Epithelial cell of proximal tubule (primary cell): ENCODE data around the gene LRMDA. TPM values are rescaled to one million over a fixed set of nuclear protein-coding genes. Genes with fewer than 3 reads are reported as not detected.

ENCODE experiments used
- DNase-seq: peaks from one replicate; pipeline ENCODE4 v3.0.0-alpha.2; 2011; ENCODE audit warnings: low read depth
- H3K4me3 ChIP-seq: 2 replicates; pipeline ENCODE4 v1.5.1; 2011; ENCODE audit warnings: low read depth, mild to moderate bottlenecking, low read length
- total RNA-seq: library from RNA; depleted of rRNA; stranded (reverse); fragments of >200 nt; gene quantifications from 2 replicates; pipeline ENCODE4 v1.2.3, GENCODE V29; 2015
- TF ChIP-seq, protein P1 (sequence below): conservative IDR thresholded peaks from 2 replicates; pipeline ENCODE4 v1.5.1; 2012; ENCODE audit warnings: low read depth, mild to moderate bottlenecking, low read length

The LRMDA gene
- total RNA-seq, 1 donor from 2014 or later: 0.75 TPM

DNA sequence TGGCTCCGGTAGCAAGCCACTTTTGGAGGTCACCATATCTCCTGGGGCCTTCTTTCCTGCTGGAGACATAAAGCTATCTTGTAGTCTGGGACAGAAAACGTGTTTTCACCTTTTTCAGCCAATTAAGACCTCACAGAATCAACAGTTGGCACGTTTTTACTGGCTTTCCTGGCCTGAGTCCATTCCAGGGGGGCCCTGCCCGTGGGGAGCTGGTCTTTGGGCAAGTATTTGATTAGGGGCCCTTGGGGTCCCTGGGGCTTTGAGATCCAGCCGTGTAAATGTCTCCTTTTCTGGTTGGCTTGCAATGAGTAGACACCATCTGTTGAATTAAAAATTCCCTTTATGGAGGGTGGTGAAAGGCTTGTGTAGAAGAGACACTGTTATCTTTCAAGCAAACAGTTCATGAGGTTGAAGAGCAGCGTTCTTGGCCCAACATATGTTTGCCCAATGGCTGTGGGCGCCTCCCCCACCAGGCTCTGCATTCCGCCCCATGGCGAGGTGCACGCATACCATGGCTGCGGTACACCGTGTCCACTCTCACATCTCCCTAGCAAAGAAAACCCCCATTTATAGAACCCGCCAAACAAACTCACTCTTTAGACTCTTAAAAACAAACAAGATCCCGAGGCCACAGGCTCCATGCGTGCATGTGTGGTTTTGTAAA, 593.2 kb downstream of the LRMDA start:
- no peak for DNase-seq
- no peak overlapping the region for H3K4me3 ChIP-seq
- TF ChIP-seq, protein P1, sequence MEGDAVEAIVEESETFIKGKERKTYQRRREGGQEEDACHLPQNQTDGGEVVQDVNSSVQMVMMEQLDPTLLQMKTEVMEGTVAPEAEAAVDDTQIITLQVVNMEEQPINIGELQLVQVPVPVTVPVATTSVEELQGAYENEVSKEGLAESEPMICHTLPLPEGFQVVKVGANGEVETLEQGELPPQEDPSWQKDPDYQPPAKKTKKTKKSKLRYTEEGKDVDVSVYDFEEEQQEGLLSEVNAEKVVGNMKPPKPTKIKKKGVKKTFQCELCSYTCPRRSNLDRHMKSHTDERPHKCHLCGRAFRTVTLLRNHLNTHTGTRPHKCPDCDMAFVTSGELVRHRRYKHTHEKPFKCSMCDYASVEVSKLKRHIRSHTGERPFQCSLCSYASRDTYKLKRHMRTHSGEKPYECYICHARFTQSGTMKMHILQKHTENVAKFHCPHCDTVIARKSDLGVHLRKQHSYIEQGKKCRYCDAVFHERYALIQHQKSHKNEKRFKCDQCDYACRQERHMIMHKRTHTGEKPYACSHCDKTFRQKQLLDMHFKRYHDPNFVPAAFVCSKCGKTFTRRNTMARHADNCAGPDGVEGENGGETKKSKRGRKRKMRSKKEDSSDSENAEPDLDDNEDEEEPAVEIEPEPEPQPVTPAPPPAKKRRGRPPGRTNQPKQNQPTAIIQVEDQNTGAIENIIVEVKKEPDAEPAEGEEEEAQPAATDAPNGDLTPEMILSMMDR: no peak

DNA sequence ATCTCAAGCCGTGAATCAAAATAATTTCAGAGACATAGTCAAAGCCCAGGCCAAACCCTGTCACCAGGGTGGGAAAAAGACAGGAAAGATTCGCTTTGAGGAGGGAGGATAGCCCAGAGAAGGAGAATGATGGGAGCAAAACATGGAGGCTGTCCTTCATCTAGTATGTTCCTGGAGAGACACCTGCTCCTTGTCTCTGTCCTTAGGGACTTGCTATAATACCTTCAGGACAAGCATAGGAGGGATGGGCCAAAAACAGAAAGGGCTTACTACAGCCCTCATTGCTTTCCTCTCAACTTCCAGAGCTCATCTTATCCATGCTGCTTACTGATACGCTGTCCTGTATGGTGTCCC, 593.7 kb downstream of the LRMDA start:
- DNase-seq: no peak
- H3K4me3 ChIP-seq: no peak overlapping the region
- TF ChIP-seq, protein P1: no peak

DNA sequence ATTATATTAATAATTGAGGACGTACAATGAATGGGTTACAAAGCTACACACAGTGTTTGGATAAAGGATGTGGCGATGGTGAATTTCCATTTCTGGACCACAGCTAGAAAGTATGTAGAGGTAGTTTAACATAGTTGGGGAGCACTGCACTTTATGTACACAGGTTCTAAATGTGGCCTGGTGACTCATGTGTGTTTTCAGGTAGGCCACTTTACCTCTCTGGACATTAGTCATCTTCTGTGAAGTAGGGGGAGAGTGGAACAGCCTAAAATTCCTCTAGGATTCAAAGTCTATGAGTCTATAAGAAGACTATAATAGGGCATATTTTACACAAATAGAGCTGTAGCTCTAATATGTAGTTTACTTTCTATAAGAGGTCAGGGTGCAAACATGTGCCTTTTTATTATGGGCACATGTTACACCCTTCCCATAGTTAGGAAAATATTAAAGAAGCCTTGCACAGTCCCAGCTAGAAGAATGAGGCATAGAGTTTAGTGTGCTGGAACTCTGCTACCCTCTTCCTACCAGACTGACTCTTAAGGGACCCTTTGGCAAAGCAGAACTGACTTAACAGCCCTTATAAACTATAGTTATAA, 594.9 kb downstream of the LRMDA start:
- DNase-seq: no peak
- H3K4me3 ChIP-seq: no peak overlapping the region
- TF ChIP-seq, protein P1: no peak

DNA sequence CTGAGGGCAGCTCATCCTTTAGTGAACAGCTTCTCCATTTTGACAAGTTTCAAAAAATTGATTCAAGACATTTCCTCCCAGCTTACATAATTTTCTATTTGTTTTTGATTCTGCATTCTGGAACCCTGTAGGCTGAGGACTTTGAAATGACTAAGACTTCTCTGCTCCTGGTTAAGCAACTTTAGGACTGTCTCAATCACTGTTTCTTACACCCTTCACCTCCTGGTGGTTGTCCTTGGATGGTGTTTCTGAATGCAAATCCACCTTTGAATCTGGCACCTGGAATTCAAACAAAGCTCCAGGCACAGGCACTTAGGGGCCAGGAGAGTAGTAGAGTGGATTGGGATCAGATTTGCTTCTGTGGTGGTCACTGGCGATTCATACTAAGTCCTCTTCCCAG, 595.5 kb downstream of the LRMDA start:
- no peak for DNase-seq
- no peak overlapping the region for H3K4me3 ChIP-seq
- TF ChIP-seq, protein P1: peak; percentile 34

DNA sequence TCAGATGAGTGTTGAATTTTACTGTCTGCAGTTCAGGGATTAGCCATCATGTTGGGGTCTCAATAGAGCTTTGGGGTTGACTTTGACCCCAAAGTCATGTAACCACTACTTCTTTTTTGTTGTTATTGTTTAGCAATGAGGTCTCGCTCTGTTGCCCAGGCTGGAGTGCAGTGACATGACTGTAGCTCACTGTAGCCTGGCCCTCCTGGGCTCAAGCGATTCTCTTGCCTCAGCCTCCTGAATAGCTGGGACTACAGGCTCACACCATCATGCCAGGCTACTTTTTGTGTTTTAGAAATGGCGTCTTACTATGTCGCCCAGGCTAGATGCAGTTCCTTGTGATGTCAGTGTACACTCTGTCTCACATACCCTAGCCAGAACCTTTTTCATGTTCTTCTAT, 598.4 kb downstream of the LRMDA start:
- TF ChIP-seq, protein P1: no peak
- no peak overlapping the region for H3K4me3 ChIP-seq

DNA sequence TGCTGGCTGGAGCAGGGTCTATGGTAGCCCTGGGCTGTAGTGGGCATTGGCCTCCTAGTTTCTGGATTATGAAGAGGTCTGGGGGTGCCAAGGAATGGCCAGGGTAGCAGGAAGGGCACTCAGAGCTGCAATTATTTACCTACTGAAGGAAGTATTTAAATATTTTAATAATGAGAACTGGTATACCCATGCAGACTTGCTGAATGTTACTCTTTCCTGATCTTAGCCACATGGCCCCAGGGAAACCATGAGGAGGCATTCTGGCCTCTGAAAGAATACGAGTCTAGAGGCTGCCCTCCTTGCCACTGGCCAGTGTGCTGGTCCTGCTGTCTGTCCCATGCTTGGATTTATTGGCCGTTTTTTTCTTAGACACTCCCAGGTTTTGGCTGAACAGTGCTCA, 599.7 kb downstream of the LRMDA start:
- no peak overlapping the region for H3K4me3 ChIP-seq
- DNase-seq: no peak
- TF ChIP-seq, protein P1: no peak

More for the DNA sequence above, 598.4 kb downstream of the LRMDA start:
- DNase-seq: no peak
